Upper lobe of left lung (tissue), 4 donors: ENCODE measurements around the gene PIK3R3.

Experiments
- CTCF ChIP-seq, 6 experiments: fragments of 450-650 bp in 4 of 6; fragments of 200-600 bp in 2 of 6; sonication (generic) in 2 of 6; IDR thresholded peaks; one replicate each; pipeline ENCODE4 v1.5.1; 2016 to 2019; ENCODE audit warnings: antibody characterized with exemption in 6 of 6
- POLR2A ChIP-seq, 4 donors: fragments of 450-650 bp; IDR thresholded peaks; one replicate each; pipeline ENCODE4 v1.5.1; 2016 to 2017; ENCODE audit warnings: antibody characterized with exemption in 4 of 4, mild to moderate bottlenecking in 2 of 4

- TF ChIP-seq POLR2A (IDR thresholded peaks at IDR 0.05) (peak in 1 of 4 donors; percentile 25), CTCF (IDR thresholded peaks at IDR 0.05) (peak in 5 of 6 experiments; percentile 9 to 62 (median 35))
Measured at GRCh38 chr1:46180082-46180616, 47.7 kb upstream of the PIK3R3 start.
